ENCODE measurements around the gene FAM210B. TPM values are rescaled to one million over a fixed set of nuclear protein-coding genes. Genes with fewer than 3 reads are reported as not detected.

Gene FAM210B
- total RNA-seq, 1 experiment from 2014 or later = 19.1 TPM

- no peak for TF ChIP-seq NFATC4 (CRISPR knock-in tag; IDR thresholded peaks at IDR 0.05)
- no peak for TF ChIP-seq HMGA2 (CRISPR knock-in tag; IDR thresholded peaks at IDR 0.05)
- no peak for TF ChIP-seq NR3C1 (CRISPR knock-in tag; conservative IDR thresholded peaks at IDR 0.05; ENCODE audit: low read depth)
- TF ChIP-seq ZNF219 (CRISPR knock-in tag; IDR thresholded peaks at IDR 0.05; ENCODE audit: borderline replicate concordance) = no peak
- TF ChIP-seq ZNF671 (CRISPR knock-in tag; IDR thresholded peaks at IDR 0.05) = no peak
Measured at GRCh38 chr20:56369179-56369578, 10.4 kb downstream of the FAM210B start (continued).

DNA sequence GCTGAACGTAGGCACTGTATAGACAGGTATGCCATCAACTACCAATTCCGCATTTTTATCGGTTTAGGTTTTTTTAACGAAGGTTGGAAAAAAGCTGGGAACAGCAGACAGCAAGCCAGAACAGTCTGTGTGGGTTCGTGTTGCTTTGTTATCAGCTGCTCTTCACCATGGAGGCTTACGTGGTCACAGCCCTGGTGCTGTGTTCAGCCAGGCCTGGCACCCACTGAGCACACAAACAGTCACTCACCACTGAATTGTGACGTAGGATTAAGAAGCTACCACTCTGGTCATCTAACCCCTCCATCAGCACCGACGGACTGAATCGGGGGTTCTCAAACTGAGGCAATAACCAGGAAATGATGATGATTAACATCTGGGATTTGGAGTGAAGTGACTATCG lies 13.2 kb downstream of the FAM210B start:
- no peaks in the 10 kb centered on the region for H3K4me1 Mint-ChIP-seq
- no peak for DNase-seq (ENCODE audit: low spot score)
- ChIA-PET POLR2A (interaction anchor here (0.8 kb wide), 1 partner anchor 20 kb away, joined by 3 read pairs; the partner anchor contains the start of gene AURKA), CTCF (no interaction called here)
- no peaks in the 10 kb centered on the region for H3K27me3 Mint-ChIP-seq (ENCODE audit: low read depth)
- TF ChIP-seq MXD4 (CRISPR knock-in tag; IDR thresholded peaks at IDR 0.05; ENCODE audit: borderline replicate concordance) = no peak
- TF ChIP-seq, protein P1, sequence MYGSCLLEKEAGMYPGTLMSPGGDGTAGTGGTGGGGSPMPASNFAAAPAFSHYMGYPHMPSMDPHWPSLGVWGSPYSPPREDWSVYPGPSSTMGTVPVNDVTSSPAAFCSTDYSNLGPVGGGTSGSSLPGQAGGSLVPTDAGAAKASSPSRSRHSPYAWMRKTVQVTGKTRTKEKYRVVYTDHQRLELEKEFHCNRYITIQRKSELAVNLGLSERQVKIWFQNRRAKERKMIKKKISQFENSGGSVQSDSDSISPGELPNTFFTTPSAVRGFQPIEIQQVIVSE (CRISPR knock-in tag; IDR thresholded peaks at IDR 0.05; ENCODE audit: borderline replicate concordance) = no peak
- no peak for TF ChIP-seq NR2C2 (CRISPR knock-in tag; IDR thresholded peaks at IDR 0.05)
- TF ChIP-seq ATF6 (CRISPR knock-in tag; IDR thresholded peaks at IDR 0.05) = no peak
- TF ChIP-seq NFATC4 (CRISPR knock-in tag; IDR thresholded peaks at IDR 0.05) = no peak
- TF ChIP-seq, protein P2, sequence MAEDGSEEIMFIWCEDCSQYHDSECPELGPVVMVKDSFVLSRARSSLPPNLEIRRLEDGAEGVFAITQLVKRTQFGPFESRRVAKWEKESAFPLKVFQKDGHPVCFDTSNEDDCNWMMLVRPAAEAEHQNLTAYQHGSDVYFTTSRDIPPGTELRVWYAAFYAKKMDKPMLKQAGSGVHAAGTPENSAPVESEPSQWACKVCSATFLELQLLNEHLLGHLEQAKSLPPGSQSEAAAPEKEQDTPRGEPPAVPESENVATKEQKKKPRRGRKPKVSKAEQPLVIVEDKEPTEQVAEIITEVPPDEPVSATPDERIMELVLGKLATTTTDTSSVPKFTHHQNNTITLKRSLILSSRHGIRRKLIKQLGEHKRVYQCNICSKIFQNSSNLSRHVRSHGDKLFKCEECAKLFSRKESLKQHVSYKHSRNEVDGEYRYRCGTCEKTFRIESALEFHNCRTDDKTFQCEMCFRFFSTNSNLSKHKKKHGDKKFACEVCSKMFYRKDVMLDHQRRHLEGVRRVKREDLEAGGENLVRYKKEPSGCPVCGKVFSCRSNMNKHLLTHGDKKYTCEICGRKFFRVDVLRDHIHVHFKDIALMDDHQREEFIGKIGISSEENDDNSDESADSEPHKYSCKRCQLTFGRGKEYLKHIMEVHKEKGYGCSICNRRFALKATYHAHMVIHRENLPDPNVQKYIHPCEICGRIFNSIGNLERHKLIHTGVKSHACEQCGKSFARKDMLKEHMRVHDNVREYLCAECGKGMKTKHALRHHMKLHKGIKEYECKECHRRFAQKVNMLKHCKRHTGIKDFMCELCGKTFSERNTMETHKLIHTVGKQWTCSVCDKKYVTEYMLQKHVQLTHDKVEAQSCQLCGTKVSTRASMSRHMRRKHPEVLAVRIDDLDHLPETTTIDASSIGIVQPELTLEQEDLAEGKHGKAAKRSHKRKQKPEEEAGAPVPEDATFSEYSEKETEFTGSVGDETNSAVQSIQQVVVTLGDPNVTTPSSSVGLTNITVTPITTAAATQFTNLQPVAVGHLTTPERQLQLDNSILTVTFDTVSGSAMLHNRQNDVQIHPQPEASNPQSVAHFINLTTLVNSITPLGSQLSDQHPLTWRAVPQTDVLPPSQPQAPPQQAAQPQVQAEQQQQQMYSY (CRISPR knock-in tag; IDR thresholded peaks at IDR 0.05) = no peak
- TF ChIP-seq ZNF317 (CRISPR knock-in tag; IDR thresholded peaks at IDR 0.05; ENCODE audit: borderline replicate concordance, low read depth) = no peak
- no peak for TF ChIP-seq ETV6 (CRISPR knock-in tag; IDR thresholded peaks at IDR 0.05)
- no peak for TF ChIP-seq ELF4 (CRISPR knock-in tag; IDR thresholded peaks at IDR 0.05; ENCODE audit: low read depth)
- no peak for TF ChIP-seq ZNF396 (CRISPR knock-in tag; IDR thresholded peaks at IDR 0.05; ENCODE audit: borderline replicate concordance)
- TF ChIP-seq, protein P3, sequence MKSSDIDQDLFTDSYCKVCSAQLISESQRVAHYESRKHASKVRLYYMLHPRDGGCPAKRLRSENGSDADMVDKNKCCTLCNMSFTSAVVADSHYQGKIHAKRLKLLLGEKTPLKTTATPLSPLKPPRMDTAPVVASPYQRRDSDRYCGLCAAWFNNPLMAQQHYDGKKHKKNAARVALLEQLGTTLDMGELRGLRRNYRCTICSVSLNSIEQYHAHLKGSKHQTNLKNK (CRISPR knock-in tag; IDR thresholded peaks at IDR 0.05) = no peak
- TF ChIP-seq, protein P4, sequence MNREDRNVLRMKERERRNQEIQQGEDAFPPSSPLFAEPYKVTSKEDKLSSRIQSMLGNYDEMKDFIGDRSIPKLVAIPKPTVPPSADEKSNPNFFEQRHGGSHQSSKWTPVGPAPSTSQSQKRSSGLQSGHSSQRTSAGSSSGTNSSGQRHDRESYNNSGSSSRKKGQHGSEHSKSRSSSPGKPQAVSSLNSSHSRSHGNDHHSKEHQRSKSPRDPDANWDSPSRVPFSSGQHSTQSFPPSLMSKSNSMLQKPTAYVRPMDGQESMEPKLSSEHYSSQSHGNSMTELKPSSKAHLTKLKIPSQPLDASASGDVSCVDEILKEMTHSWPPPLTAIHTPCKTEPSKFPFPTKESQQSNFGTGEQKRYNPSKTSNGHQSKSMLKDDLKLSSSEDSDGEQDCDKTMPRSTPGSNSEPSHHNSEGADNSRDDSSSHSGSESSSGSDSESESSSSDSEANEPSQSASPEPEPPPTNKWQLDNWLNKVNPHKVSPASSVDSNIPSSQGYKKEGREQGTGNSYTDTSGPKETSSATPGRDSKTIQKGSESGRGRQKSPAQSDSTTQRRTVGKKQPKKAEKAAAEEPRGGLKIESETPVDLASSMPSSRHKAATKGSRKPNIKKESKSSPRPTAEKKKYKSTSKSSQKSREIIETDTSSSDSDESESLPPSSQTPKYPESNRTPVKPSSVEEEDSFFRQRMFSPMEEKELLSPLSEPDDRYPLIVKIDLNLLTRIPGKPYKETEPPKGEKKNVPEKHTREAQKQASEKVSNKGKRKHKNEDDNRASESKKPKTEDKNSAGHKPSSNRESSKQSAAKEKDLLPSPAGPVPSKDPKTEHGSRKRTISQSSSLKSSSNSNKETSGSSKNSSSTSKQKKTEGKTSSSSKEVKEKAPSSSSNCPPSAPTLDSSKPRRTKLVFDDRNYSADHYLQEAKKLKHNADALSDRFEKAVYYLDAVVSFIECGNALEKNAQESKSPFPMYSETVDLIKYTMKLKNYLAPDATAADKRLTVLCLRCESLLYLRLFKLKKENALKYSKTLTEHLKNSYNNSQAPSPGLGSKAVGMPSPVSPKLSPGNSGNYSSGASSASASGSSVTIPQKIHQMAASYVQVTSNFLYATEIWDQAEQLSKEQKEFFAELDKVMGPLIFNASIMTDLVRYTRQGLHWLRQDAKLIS (CRISPR knock-in tag; IDR thresholded peaks at IDR 0.05; ENCODE audit: borderline replicate concordance) = no peak
- no peak for ATAC-seq
- peaks cover 63% of the 10 kb centered on the region for H3K36me3 Mint-ChIP-seq
- H3K4me3 Mint-ChIP-seq = no peak overlapping the region
- H3K27ac Mint-ChIP-seq = no peak overlapping the region
- no peaks in the 10 kb centered on the region for H3K9me3 Mint-ChIP-seq
